K562 treated with DMSO at 1 percent for 4 hours (cell line): Measurements from ENCODE around the gene DIPK2B. TPM values are rescaled to one million over a fixed set of nuclear protein-coding genes. Genes with fewer than 3 reads are reported as not detected.

Source experiments
- total RNA-seq: library from RNA; unstranded; fragments of 300-600 nt; gene quantifications from 2 replicates; pipeline ENCODE4 v1.2.3, GENCODE V29; 2022; ENCODE audit not compliant: insufficient read depth

The DIPK2B gene
- not detected in 2 replicates for total RNA-seq

GRCh38 chrX:45200741-45201234 lies at the start of gene DIPK2B:
Gene DIPK2B (minus strand): TSS chrX:45200876. CDS start chrX:45200826, 50 bp downstream.

